ENCODE measurements around the gene CCDC73.
"Not testable (repeated sequence)": the region's sequence is repeated elsewhere in the genome, so short reads cannot be mapped to it uniquely, and the experiment has no call there.

Gene CCDC73

GRCh38 chr11:32704775-32705174, 89.7 kb downstream of the CCDC73 start:
- DNase-seq: no peak

- DNase-seq: no peak
These were observed 90.2 kb downstream of the CCDC73 start for GRCh38 chr11:32704261-32704660.

- DNase-seq: no peak
These were observed 92.8 kb downstream of the CCDC73 start for GRCh38 chr11:32701616-32702015.

GRCh38 chr11:32698579-32698978, 95.9 kb downstream of the CCDC73 start:
- DNase-seq: no peak

GRCh38 chr11:32671051-32671450, 123.4 kb downstream of the CCDC73 start:
- DNase-seq: no peak

GRCh38 chr11:32659672-32660071, 134.8 kb downstream of the CCDC73 start:
- no peak for DNase-seq

- no peak for DNase-seq
These were observed 135.6 kb downstream of the CCDC73 start for GRCh38 chr11:32658639-32659406.

- DNase-seq: no peak
These were observed 150.9 kb downstream of the CCDC73 start for GRCh38 chr11:32643526-32643925.

- no peak for DNase-seq
These were observed 153.1 kb downstream of the CCDC73 start for GRCh38 chr11:32641361-32641760.

- DNase-seq: no peak
These were observed 158.6 kb downstream of the CCDC73 start for GRCh38 chr11:32635819-32636218.

- DNase-seq: no peak
These were observed 163.6 kb downstream of the CCDC73 start for GRCh38 chr11:32630844-32631243.

- no peak for DNase-seq
These were observed 177.6 kb downstream of the CCDC73 start for GRCh38 chr11:32616903-32617302.

GRCh38 chr11:32615422-32615821, 179.0 kb downstream of the CCDC73 start:
- no peak for DNase-seq

GRCh38 chr11:32613500-32614151, 180.8 kb downstream of the CCDC73 start:
- no peak for DNase-seq

- no peak for DNase-seq
These were observed 183.6 kb downstream of the CCDC73 start for GRCh38 chr11:32610797-32611352.

GRCh38 chr11:32608826-32609225, 185.6 kb downstream of the CCDC73 start:
- not testable (repeated sequence) for DNase-seq

GRCh38 chr11:32606220-32606619, 188.2 kb downstream of the CCDC73 start:
- no peak for DNase-seq

- no peak for DNase-seq
These were observed 191.6 kb downstream of the CCDC73 start for GRCh38 chr11:32602657-32603415.

- DNase-seq: no peak
These were observed 196.5 kb downstream of the CCDC73 start for GRCh38 chr11:32597921-32598320.

- DNase-seq: not testable (repeated sequence)
These were observed 198.3 kb downstream of the CCDC73 start for GRCh38 chr11:32596114-32596513.

- no peak for DNase-seq
These were observed 200.2 kb downstream of the CCDC73 start for GRCh38 chr11:32594272-32594671.

GRCh38 chr11:32586576-32587190, 207.8 kb downstream of the CCDC73 start:
- DNase-seq: no peak

- DNase-seq: no peak
These were observed 209.5 kb downstream of the CCDC73 start for GRCh38 chr11:32584921-32585320.
